GM21717 (cell line): ENCODE data around the gene PSMD6.

ENCODE experiments used
- ATAC-seq: cut with Tn5 transposase; IDR thresholded peaks from one replicate; pipeline ENCODE4 v1.9.1; 2021; ENCODE audit warnings: mild to moderate bottlenecking, moderate library complexity; ENCODE audit not compliant: unreplicated experiment

PSMD6 gene

DNA sequence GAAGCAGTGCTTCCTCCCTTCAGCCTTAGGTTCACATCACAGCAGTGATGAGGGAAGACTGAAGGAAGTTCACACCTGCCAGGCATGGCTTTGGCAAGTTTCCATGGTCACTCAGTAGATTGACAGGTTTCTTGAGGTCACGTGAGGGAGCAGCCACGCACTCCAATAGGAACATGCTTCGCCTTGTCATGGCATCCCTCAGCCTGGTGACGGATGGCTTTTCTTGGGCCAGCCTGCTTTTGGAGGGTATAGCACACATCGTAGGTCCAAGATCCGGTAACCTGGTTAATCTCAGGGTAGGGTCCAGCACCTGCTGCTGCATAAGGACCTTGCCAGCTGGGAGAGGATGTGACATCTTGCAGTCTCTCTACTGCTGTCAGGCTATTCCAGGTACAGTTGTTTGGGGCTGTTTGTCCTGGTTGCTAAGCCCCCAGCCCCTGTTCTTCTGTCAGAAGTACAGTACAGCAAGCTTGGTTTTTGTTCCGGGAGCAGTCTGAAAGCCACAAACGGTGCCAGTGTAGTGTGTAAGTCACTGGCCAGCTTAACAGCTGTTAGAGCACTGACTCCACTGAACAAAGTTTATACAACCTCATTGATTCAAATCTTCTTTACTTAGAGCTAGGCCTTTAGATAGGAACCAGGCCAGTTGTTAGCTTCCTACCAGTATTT is 42.3 kb downstream of the PSMD6 start:
- ATAC-seq = no peak

DNA sequence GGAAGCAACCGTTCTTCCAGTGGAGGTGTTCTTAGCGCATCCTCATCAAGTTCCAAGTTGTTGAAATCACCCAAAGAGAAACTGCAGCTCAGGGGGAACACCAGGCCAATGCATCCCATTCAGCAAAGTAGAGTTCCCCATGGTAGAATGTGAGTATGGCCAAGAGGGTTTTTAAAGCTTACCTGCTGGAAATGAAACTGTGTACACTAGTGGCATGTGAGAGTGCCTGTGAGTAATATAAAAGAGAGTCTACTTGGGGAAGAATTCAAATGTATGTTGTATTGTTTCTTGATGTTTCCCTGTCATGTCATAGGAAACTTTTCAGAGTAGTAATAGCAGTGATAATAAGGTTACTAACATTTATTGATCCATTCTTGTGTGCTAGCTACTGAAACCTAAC is 43.3 kb downstream of the PSMD6 start:
- no peak for ATAC-seq

DNA sequence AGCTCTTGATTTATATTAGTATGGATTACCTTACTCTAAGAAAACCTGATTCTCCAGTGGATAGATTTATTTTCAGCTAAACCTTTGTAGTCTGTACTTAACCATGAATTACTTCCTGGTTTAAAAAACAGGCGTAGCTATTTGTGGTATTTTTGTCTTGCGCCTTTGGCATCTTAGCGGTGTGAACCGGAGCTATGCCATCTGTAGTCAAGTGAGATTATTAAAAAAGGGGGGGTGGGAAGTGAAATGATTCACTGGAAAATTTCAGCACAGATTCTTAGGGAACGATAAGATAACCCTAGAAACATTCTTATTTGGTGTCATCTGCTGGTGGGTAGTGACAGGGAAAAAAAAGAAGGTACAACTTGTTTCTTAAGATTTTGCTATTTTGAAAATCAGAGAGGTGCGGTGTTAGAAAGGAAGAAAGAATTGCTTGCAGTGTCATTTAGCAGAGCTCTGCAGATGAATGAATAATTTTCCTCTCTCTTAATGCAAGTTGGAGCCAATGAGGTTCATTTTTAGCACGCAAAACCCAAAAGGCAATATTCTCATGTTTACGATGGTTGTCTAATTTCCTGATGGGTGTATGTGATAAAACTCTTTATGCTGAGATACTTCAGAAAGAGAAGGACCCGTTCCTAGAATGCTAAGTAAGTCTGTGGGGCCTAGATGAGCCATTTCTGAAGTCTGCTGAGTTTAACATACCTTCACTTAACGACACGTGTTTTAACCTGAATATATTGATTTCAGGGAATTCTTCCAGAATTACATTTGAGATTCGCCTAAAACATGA is 44.0 kb downstream of the PSMD6 start:
- ATAC-seq = no peak

DNA sequence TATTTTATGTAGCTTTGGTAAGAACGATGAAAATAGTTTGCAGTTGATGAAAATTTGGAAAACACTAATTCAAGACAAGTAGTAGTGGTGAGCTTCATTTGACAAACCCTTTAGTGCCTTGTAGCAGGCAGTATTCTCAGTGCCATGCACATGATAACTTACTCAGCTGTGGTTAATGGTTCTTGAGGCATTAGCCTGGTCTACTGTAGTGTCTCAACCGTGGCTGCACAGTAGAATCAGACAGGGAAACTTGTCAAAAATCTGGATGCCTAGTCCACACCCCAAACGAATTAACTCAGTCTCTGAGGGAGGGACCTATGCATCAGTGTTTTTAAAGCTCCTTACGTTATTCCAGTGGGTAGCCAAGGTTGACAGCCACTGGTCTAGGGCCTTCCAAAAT is 45.4 kb downstream of the PSMD6 start:
- no peak for ATAC-seq

DNA sequence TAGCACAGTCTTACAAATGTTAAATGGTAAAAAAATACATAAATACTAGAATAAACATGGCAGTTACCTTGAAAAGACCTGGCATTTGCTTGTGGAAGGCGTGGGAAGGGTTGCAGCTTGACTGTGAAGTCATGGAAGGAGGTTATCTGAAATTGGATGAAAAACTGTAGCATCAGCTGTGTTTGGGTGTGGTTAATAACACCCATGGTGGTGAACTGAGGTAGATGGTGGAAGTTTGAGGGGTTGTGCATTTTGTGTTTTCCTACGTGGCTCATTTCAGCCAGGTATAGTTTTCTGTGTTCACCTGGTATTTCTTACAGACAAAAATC is 46.5 kb downstream of the PSMD6 start:
- no peak for ATAC-seq

DNA sequence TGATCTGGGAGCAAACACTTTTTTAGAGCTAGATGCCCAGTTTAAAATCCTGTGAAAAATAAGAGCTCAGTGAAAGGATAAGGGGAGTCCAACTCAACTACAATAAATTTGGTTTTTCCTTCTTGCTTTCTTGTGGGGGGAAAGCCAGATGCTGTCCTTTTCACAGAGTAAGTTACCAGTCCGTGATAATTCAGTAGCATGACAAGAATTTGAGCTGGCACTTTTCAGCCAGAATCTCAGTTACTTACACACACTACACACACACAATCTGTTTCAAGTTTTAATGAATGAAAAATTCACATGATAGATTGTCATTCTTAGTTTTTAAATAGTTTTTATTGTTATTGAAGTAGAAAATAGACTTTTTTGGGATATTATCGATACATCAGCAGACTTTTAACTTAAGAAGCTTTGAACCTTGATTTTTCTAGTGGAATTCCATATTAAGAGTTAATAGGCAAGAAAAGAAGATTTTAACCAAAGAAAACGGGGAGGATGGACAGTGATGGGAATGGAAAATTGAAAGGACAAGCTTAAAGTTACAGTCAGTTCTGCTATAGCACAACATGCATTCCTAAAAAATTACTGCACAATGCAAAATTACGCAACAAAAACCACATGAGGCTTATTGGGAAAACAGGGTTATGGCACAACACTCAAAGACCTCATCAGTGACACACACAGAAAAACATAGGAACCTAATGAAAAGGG is 47.0 kb downstream of the PSMD6 start:
- no peak for ATAC-seq

DNA sequence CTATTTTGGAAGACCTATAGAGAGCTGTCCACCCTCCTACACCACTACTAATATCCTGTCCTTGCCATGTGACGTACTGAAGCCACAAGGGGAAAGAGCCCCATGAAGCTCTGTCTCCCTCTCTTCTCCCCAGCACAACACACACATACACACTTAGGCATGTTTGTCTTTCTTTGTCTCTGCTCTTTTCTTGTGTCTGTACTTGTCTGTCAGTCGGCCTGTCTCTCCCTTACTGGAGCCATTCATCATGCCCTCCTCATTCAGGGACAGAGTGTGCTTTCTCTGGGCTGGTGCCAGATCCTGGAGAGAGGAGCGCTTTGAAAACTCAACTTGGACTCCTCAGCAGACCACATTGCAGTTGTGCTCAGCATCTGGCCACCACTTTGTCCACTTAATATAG is 47.6 kb downstream of the PSMD6 start:
- no peak for ATAC-seq

DNA sequence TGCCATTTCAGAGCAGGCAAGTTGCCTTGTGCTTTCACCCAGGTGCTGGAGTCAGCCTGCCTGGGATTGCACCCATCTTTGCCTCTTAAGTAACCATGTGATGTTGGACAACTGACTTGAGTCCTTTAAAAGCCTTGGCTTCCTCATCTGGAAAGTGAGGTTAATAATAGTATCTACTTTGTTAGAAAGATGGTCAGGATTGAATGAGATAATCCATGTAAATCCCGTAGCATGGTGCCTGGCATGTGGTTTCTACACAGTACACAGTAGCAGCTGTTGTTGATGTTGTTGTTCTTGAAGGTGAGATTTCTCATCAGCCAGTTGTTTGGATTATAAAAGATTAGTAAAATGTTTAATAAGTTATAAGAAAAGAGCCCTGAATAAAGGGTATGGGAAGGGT is 48.8 kb downstream of the PSMD6 start:
- ATAC-seq = no peak

DNA sequence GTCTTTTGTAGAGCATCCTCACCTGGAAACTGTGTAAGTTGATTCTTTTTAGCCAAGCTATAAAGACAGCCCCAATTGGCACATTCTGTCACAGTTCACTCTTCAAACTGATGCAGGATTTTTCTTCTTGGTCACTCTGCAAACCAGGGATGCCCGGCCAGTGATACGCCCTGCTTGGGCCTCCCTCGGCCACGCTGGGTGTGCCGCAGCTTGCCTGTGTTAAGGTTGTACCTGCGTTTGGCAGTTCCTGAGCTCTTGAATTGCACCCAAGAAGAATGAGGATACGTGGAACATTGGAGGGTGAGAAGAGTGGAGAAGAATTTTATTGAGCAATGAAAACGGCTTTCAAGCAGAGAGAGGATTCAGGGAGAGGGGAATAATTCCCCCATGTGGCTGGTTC is 49.9 kb downstream of the PSMD6 start:
- no peak for ATAC-seq

DNA sequence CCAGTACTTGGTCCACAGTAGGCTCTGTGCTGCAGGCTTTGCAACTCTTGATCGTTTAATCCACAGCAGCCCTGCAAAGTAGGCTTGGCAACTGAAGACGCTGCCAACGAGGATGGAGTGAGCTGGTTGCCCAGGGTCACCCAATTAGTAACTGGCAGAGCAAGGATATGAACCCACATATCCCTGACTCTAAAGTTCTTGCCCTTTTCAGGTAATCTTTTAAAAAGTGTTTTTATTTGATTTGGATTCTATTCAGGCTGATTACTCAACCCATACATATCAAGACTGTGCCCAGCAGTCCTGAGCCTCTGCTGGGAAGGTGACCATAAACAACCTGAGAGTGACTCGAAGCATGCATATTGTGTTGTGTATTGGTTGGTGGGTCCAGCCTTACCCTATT is 50.3 kb downstream of the PSMD6 start:
- ATAC-seq = no peak

DNA sequence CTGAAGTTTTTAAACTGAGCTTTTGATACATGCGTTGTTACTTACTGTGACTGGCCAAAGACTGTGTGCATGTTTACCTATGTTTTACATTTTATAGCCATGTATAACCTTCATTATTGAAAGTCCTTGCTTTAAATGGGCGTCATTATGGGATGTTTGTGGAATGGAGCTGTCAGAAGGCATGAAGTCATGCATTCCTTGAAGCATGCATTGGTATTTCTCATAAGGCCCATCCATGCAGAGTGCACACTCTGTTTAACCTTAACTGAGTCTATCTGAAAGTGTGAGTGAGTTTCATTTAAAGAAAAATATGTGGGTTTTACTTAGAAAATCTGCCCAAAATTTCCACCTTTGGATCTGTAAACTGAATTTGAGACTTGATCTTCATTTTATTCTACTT is 51.1 kb downstream of the PSMD6 start:
- no peak for ATAC-seq

DNA sequence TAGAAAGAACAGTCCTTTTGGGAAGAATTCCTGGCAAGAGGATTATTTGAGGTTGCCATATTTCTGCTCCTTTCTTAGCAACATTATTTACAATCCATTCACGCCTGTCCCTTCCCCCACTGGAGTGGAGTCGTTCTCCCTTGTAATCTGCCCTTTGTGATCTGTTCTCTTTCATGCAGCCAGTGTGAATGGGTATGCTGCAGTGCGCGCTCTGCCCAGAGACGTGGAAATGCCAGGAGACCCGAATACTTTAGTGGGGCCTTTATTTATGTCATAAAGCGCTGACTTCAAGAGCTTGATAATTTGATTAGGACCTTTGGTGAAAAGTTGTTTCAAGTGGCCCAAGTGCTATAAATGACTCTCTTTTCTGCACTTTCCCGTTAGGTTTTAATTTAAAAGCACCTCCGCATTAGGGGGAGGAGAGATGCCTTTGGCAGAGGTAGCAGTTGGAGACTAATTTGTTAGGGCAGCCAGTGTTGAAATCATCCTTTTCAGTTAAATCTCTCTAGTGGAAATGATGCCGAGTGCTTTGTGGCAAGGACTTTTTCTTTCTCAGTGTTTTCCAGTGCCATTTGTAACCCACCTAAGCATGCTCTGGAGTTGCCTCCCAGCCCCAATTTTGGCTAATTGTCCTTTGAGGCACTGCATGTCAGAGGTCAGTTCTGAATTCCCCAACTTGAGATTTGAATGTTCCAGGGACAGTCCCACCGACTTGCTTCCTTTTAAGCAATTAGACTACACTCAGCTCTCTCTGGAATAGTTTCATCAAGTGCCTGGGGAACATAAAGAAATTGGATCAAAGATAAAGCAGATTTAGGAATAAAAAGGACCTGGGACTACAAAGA is 52.4 kb downstream of the PSMD6 start:
- ATAC-seq = no peak

DNA sequence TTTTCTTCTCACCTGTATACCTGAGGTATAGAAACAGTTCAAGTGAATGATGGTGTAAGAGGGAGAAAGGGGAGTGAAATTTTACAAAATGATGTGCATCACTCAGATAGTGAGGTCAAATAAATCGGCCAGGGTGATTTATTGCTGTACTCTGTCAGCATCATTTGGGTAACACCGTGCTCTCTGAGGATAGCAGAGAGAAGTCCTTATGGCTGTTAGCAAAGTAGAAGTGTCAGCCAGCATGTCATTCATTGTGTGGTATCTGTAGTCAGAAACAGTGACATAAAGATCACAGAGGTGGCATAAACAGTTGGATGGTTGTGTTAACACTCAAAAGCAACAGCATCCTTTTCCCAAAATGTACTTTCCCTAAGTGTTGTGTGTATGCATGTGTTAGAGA is 53.4 kb downstream of the PSMD6 start:
- ATAC-seq = no peak

DNA sequence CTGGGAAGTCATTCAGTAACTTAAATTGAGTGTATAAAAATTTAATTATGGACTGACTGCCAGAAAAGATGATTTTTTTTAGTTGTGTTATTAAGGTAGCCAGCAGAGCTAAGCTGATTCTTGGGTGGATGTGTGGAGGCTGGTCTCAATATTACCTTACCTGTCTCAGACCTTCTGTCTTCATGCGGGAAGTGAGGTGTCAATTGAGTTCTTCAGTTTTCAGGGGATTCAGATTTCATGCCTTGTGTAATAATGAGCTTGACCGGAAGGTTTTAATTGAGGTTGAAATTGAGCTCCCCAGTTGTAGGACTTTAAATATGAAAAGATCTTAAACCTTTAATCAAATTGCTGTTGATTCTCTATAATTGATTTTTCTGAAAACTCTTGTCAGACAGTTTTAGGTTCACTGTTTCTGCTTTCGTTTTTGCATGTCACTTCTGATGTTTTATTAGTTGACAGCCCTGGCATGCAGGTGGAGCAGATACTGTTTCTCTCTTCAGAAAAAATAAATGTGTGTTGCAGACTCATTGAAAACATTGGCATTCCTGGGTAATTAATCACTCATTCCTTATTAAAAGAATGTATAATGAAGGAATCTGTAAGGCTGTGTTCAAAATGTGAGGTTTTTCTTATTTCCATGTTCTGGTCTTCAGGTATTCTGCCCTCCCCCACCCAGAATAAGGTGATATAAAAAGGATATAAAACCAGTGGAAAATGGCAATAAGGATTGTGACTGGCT is 54.5 kb downstream of the PSMD6 start:
- peak; percentile 21 for ATAC-seq

DNA sequence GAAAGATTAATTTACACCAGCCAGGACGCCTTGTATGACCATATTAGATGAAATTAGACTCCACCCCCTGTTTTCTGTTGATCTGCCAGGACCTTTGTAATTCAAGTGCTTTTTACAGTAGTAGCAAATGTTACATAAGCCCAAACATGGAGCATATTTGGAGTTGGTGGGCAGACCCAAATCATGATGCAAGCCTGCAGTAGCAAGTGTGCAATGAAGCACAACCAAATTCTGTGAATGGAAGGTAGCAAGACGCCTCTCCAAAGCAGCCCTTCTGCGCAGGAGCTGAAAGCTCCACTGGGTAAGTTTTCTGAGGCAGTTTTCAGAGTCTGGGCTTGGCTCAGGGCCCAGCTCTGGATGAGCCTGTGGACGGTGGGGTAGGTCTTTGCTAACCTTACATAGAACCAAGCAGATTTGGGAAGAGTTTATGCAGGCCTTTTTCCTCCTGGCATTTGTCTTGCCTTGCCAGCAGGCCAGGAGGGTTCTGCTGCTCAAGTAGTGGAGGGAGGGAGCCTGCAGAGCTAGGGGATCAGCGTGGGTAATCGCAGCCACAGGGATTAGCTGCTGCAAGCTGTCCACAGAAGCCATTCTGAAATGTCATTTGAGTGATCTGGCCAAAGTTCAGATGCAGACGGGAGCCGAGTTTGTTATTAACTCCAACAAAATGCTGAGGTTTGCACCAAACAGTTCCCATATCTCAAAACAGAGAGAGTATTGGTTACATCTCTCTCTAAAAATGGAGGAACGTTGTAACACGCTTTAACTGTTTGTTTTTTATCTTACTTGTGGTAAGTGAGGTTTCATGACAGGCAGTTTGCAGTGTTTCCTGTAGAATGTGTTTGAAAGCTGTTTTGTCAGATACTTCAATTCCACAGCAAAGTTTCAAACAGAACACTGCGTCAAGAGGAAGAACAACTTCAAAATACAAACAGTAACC is 55.4 kb downstream of the PSMD6 start:
- ATAC-seq = peak; percentile 66

DNA sequence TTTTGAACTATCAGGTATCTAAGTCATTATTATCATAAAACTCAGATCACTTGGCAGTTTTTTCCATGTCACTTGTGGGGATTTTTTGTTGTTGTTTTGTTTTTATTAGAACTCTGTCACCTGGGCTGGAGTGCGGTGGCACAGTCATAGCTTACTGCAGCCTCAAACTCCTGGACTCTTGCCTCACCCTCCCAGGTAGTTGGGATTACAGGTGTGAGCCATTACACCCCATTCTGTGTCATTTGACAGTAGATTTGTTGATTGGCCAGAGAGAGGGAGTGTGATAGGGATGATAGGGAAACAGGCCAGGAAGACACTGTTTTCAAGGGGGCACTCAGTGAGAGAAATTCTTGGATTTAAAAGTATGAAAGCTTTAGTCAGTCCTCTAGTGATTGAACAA is 56.4 kb downstream of the PSMD6 start:
- ATAC-seq = no peak

DNA sequence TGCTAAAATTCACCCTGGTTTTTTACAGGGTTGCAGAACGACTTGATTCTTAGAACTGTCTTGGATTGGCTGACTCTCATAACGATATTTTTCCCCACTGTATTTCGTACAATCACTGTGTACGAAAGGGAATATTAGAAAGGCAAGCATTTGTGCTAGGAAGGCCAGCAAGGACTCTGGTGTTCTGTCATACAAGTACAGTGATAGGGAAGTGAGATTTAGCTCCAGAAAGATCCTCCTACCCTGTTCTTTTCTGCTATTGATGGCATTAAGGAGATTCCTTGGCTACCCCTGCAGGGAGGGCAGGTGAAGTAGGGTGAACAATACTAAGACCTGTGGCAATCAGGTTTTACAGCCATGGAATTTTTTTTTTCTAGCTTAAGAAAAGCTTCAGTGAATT is 57.3 kb downstream of the PSMD6 start:
- no peak for ATAC-seq

DNA sequence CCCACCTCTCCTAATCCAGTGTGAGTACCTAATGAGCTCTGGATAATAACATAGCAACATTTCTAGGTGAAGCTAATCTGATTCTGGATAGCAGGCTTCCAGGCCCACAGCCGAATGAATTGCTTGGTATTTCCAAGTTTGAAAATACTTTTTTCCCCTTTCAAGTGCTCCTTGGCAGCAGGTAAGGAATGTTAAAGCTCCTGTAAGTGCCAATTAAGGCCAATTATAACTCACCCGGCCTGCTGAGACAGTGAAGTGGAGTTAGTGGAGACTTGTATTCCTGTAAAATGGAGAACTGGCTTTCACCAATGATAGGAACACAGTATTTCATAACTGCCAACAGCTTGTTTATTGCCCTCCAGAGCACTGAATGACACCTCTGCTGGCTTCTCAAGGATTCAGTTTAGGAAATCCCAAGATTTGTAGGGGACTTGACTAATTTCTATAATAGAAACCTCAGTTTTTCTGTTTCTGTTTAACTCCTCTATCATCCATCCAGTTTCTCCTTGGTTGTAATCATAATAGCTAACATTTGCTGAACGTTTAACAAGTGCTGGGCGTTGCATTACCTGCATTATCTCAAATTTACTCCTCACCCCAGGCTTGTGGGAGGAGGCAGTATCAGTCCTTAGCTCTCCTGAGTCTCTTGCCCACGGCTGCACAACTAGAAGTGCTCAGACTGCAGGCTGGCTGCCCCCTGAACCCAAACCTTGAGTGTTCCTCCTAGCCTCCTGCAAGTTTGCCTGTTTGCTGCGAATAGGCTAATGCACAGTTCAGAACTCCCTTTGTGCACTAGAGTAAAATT is 58.4 kb downstream of the PSMD6 start:
- ATAC-seq = no peak

DNA sequence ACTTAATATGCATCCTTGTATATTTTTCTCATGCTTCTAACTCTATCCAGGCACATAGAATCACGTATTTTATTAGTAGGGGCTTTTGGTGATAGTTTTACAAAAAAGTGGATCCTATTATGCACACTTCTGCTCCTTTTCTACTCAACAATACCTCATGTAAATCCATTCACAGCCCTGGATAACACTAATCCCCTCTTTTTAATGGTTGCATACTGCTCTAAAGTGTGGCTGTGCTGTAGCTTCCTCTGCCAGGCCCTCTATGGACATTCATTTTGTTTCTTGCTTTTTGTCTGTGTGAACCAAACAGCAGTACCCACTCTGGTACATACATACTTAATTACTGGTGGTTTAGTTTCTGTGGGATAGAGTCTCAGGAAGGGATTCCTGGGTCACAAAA is 59.8 kb downstream of the PSMD6 start:
- no peak for ATAC-seq
